Activated T-cell treated with anti-CD3 and anti-CD28 coated beads for 1 hour (primary cell): Measurements from ENCODE around the gene FTSJ3.
"Not testable (repeated sequence)": the region's sequence is repeated elsewhere in the genome, so short reads cannot be mapped to it uniquely, and the experiment has no call there.

Experiments
- DNase-seq: peaks from one replicate; pipeline ENCODE4 v3.0.0-alpha.2; 2020; ENCODE audit warnings: low read depth

The FTSJ3 gene

DNA sequence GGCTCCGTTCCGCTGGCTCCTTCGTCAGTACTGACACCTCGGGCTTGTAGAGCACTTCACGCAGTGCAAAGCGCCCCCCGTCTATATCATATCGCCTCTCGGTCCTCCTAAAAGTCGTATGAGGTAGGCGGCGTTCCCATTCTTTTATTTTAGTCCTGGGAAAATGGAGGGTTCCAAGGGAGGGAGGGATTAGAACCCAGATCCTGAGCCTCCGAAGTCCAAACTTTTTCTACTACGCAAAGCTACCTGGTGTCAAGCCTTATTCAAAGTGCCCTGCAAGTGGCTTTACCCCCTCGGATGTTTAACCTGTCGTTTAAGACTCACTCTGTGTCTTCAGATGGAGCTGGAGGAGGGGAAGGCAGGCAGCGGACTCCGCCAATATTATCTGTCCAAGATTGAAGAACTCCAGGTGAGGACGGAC lies 348 bp upstream of the FTSJ3 start:
- DNase-seq, result no peak

DNA sequence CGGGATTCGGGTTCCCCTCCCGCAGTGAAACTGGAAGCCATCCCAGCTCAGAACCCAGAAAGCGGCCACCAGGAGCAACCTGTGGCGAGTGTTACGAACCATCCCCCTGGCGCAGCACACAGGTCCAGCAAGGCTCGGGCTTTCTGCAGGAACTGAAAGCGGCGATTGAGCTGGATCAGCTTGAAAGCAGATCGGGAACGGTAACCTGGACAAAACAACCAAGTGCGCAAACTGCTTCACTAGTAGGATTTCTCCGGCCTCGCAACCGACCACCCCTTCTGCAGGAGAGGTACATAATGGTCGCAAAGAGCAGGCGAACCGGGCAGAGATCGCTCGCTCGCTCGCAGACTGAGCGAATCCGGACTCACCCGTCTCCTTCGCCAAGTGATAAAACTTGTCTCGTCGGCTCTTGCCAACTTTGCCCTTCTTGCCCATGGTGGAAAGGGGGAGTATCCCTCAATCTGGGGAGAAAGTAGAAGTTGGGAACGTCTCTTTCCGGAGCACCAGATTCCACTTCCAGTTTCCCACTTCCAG lies 928 bp downstream of the FTSJ3 start:
- DNase-seq, result no peak

DNA sequence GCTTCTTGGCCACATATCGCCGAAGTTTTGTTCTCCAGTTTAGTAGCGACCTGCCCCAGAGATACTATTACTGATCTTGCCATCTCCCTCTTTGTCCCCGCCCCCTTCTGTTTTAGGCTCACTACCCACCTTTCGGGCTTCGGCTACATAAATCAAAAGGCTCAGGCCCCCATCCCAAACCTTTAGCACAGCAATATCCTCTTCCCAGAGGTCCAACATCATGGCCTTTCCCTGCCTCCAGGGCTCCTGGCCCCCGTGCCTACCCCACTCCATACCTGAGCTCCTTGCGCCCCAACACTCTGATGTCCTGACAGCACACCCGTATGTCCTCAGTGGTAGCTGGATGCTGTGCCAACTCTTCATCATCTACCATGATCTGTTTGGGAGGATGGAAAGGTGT lies 3.1 kb downstream of the FTSJ3 start:
- DNase-seq, result no peak

DNA sequence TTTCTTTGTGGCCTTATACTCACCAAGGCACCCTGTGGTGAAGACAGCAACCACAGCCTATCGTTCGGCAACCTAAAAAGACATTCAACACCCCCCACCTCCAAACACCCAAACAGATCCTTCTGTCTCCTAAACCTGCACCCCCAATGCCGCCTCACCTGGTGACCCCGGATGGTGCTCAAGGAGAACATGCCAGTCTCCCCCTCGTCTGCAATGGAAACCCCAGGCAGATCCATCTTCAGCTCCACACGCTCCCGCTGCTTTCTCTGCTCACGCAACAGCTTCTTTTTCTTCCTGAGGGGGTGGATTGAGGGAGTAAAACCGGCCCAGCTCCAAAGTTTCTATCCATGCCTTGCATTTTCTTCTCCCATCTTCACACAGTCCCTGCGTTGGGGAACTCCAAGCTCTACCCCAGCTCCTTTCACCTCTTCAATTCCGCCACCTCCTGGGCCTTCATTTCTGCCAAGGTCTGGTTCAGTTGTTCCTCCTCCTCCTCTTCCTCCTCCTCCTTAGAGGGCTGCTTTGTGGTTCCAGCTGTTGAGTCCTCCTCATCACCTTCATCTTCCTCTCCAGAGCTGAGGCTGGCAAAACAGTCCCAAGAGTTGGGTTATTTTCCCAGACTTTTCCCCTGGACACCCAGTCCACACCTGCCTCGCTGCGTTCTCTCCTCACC lies 3.7 kb downstream of the FTSJ3 start:
- no peak for DNase-seq

DNA sequence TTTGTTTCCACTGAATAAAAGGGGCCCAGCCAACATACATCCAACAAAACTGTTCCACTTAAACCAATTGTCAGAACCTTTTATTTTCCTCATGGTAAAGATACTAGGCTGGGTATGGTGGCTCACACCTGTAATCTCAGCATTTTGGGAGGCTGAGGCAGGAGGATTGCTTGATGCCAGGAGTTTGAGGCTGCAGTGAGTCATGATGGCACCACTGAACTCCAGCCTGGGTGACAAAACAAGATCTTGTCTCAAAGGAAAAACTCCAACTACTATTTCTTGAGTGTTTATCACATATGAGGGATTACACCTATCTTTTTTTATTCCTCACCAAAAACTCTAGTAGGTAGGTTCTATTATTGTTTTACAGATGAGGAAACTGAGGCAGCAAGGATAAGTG lies 4.9 kb downstream of the FTSJ3 start:
- DNase-seq, result no peak

GRCh38 chr17:63821804-63822203 lies 5.7 kb downstream of the FTSJ3 start:
- DNase-seq, result no peak

DNA sequence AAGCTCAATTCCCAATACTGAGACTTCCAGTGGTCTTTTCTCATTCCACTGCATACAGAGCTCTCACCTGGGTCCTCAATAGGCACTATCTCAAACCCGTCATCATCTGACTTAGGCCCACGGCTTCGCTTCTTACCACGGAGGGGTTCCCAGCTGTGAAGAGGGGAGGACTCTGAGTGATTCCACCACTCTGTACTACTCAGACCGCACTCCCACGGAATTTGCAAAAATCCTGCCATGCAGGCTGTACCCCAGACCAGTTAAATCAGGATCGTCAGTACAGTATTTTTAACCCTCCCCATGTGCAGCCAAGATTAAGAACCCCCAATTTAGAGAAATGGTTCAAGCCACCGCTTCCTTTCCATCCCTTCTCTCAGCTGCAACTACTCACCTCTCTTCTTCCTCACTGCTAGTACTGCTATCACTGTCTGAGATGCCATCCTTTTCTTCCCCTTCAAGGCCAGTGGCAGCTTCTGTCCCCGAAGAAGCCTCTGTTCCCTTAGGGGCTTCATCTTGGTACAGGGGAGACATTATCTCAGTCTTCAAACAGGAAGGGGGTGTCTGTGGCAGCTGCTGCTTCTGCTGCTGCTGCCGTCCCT lies 6.4 kb downstream of the FTSJ3 start:
- no peak for DNase-seq

GRCh38 chr17:63819585-63820537 lies 7.6 kb downstream of the FTSJ3 start:
- DNase-seq, result no peak

- no peak for DNase-seq
These were observed 8.3 kb downstream of the FTSJ3 start for GRCh38 chr17:63819131-63819530.

GRCh38 chr17:63817736-63818385 lies 9.6 kb downstream of the FTSJ3 start:
- no peak for DNase-seq

DNA sequence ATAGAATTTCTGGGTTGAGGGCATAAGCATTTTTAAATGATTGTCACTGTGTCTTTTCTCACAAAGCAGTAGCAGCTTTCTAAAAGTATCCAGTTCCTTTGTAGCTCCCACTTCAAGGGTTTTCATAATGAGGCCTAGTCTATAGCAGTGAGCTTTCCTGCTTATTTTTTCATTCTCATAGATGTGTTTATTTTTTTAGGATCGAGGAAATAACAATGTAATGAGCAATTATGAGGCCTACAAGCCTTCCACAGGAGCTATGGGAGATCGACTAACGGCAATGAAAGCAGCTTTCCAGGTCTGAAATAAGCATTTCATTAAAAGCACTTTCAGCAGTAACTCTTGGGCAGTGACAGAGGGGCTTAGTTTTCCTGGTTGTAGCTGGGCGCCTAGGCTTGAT lies 10.8 kb downstream of the FTSJ3 start:
- DNase-seq, result no peak

DNA sequence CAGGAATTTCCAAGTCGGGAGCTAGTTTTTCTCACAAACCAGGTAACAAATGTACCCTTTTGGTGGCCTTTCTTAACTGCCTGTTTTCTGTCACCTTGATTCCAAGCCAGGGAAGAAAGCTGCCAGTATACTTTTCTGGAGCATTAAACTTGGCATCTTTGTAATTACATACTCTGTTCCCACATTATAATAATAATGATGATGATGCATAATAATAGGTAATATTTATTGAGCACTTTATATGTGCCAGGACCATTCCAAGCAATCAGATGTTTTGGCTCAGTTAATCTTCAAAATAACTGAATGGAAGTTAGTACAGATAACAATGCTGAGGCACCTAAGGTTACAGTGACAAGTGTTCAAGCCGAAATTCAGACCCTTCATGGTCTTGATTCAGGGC lies 11.3 kb downstream of the FTSJ3 start:
- DNase-seq, result no peak

DNA sequence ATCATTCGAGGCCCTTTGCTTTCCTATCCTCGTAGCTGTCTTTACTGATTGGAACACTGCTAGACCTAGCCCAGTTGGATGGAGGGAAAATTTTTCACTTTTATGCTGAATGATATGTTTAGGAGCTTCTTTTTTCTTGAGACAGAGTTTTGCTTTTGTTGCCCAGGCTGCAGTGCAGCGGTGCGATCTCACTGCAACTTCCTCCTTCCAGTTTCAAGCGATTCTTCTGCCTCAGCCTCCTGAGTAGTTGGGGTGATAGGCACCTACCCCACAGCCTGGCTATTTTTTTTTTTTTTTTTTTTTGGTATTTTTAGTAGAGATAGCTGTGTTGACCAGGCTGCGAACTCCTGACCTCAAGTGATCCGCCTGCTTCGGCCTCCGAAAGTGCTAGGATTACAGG lies 17.5 kb downstream of the FTSJ3 start:
- DNase-seq, result no peak

DNA sequence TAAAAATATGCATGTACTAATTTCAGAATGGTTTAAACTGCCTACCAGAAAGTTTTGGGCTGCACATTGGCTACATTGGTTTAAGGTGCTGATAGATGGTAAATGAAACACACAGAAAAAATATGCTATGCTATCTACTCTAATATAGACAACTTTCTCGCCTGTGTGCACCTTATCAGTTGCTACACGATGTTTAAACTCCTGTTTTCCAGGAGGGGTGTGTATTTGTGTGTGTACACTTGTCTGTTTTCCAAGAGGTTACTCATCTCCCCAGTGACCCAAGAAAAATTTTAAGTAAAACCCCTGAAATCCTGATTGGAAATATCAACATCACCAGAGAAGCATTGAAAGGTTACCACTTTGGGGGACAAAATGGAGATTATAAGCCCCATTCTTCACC lies 21.9 kb downstream of the FTSJ3 start:
- DNase-seq, result no peak

GRCh38 chr17:63804328-63804727 lies 23.1 kb downstream of the FTSJ3 start:
- no peak for DNase-seq

GRCh38 chr17:63800783-63801182 lies 26.7 kb downstream of the FTSJ3 start:
- DNase-seq, result no peak

GRCh38 chr17:63798572-63799106 lies 28.8 kb downstream of the FTSJ3 start:
- no peak for DNase-seq

- not testable (repeated sequence) for DNase-seq
These were observed 31.1 kb downstream of the FTSJ3 start for GRCh38 chr17:63796375-63796774.

- DNase-seq, result no peak
These were observed 35.3 kb downstream of the FTSJ3 start for GRCh38 chr17:63792055-63792729.

- no peak for DNase-seq
These were observed 37.4 kb downstream of the FTSJ3 start for GRCh38 chr17:63790057-63790456.

DNA sequence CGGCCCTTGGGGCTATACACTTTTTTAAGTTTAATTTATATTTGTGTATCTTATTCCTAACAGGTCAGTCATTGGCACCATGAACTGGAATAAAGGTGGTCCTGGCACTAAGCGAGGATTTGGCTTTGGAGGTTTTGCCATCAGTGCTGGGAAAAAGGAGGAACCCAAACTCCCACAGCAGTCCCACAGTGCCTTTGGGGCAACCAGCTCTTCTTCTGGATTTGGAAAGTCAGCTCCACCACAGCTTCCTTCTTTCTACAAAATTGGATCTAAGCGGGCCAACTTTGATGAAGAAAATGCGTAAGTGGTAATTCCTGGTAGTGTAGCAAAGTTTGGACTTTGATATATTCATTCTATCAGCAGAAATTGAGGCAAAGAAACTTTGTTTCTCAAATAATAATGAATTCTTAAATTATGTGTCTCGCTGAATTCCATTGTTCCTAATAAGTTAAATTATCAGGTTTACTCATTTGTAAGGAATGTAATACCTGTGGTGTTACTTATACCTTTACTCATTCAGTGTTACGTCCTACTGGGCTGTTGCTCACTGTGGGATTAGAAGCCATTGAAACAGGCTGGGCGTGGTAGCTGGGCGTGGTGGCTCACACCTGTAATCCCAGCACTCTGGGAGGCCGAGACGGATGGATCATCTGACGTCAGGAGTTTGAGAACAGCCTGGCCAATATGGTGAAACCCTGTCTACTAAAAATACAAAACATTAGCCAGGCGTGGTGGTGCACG lies 40.3 kb downstream of the FTSJ3 start:
- DNase-seq, result no peak
